Liver (tissue), 9 donors: ENCODE data around the gene FBXL4. TPM values are rescaled to one million over a fixed set of nuclear protein-coding genes. Genes with fewer than 3 reads are reported as not detected.

Source experiments
- DNase-seq: peaks from one replicate; pipeline ENCODE4 v3.0.0-alpha.2; 2017; ENCODE audit warnings: low spot score
- H3K27ac ChIP-seq, 2 donors: one replicate each; pipeline ENCODE4 v1.7.0; 2013; ENCODE audit warnings: inconsistent platforms in 2 of 2, low read length in 2 of 2, control low read depth in 1 of 2, low read depth in 1 of 2, mild to moderate bottlenecking in 1 of 2
- H3K27me3 ChIP-seq, 4 donors: one replicate each; pipeline versions ENCODE4 v1.6.1 to v1.7.0; 2013; ENCODE audit warnings: low read length in 3 of 4, inconsistent platforms in 1 of 4, mild to moderate bottlenecking in 1 of 4, moderate library complexity in 1 of 4; ENCODE audit not compliant: control insufficient read depth in 4 of 4, insufficient read depth in 4 of 4
- H3K36me3 ChIP-seq, 4 donors: one replicate each; pipeline versions ENCODE4 v1.6.1 to v1.7.0; 2013; ENCODE audit warnings: low read length in 3 of 4, mild to moderate bottlenecking in 3 of 4, low read depth in 1 of 4, moderate library complexity in 1 of 4; ENCODE audit not compliant: control insufficient read depth in 4 of 4, insufficient read depth in 3 of 4
- H3K4me1 ChIP-seq, 4 donors: one replicate each; pipeline versions ENCODE4 v1.6.1 to v1.7.0; 2013; ENCODE audit warnings: low read length in 3 of 4, mild to moderate bottlenecking in 3 of 4, moderate library complexity in 1 of 4; ENCODE audit not compliant: control insufficient read depth in 4 of 4, insufficient read depth in 4 of 4
- H3K4me3 ChIP-seq, 3 donors: one replicate each; pipeline versions ENCODE4 v1.6.1 to v1.7.0; 2013; ENCODE audit warnings: low read length in 3 of 3, control low read depth in 1 of 3, low read depth in 1 of 3, mild to moderate bottlenecking in 1 of 3
- H3K9ac ChIP-seq, 2 donors: one replicate each; pipeline ENCODE4 v1.7.0; 2013; ENCODE audit warnings: low read length in 2 of 2, mild to moderate bottlenecking in 2 of 2, moderate library complexity in 2 of 2, control low read depth in 1 of 2, low read depth in 1 of 2
- H3K9me3 ChIP-seq, 4 donors: one replicate each; pipeline versions ENCODE4 v1.6.1 to v1.7.0; 2013; ENCODE audit warnings: low read length in 3 of 4; ENCODE audit not compliant: control insufficient read depth in 4 of 4
- ATF3 ChIP-seq: IDR thresholded peaks from 2 replicates; pipeline ENCODE4 v1.6.1; 2016; ENCODE audit warnings: antibody characterized with exemption
- CTCF ChIP-seq: fragments of 150-350 bp; IDR thresholded peaks from 2 replicates; pipeline ENCODE4 v1.5.1; 2017; ENCODE audit warnings: improper control_type of control experiment, low read depth, low read length; ENCODE audit not compliant: missing input control
- EGR1 ChIP-seq, 2 donors: IDR thresholded peaks; 2 replicates each; pipeline ENCODE4 v1.6.1; 2016 to 2018; ENCODE audit warnings: antibody characterized with exemption in 2 of 2, low read depth in 2 of 2
- FOXA1 ChIP-seq: IDR thresholded peaks from 2 replicates; pipeline ENCODE4 v1.6.1; 2016; ENCODE audit warnings: antibody characterized with exemption
- FOXA2 ChIP-seq: IDR thresholded peaks from 2 replicates; pipeline ENCODE4 v1.6.1; 2016; ENCODE audit warnings: antibody characterized with exemption
- GABPA ChIP-seq, 2 donors: IDR thresholded peaks in 1 of 2; conservative IDR thresholded peaks in 1 of 2; 2 replicates each; pipeline ENCODE4 v1.6.1; 2016; ENCODE audit warnings: antibody characterized with exemption in 2 of 2, mild to moderate bottlenecking in 1 of 2, moderate library complexity in 1 of 2
- HNF4A ChIP-seq, 2 donors: conservative IDR thresholded peaks; 2 replicates each; pipeline ENCODE4 v1.6.1; 2016; ENCODE audit warnings: antibody characterized with exemption in 2 of 2, mild to moderate bottlenecking in 2 of 2
- HNF4G ChIP-seq: IDR thresholded peaks from 2 replicates; pipeline ENCODE4 v1.6.1; 2016; ENCODE audit warnings: antibody characterized with exemption
- JUND ChIP-seq, 2 donors: IDR thresholded peaks; 2 replicates each; pipeline ENCODE4 v1.6.1; 2016; ENCODE audit warnings: antibody characterized with exemption in 2 of 2
- MAX ChIP-seq: IDR thresholded peaks from 2 replicates; pipeline ENCODE4 v1.6.1; 2016; ENCODE audit warnings: antibody characterized with exemption
- RAD21 ChIP-seq, 2 donors: IDR thresholded peaks; 2 replicates each; pipeline ENCODE4 v1.6.1; 2016; ENCODE audit warnings: antibody characterized with exemption in 2 of 2, mild to moderate bottlenecking in 2 of 2
- REST ChIP-seq: IDR thresholded peaks from 2 replicates; pipeline ENCODE4 v1.6.1; 2016; ENCODE audit warnings: antibody characterized with exemption, mild to moderate bottlenecking
- RXRA ChIP-seq, 2 donors: IDR thresholded peaks; 2 replicates each; pipeline ENCODE4 v1.6.1; 2017 to 2018; ENCODE audit warnings: antibody characterized with exemption in 2 of 2, mild to moderate bottlenecking in 1 of 2
- SP1 ChIP-seq: IDR thresholded peaks from 2 replicates; pipeline ENCODE4 v1.6.1; 2018; ENCODE audit warnings: antibody characterized with exemption, mild to moderate bottlenecking
- TAF1 ChIP-seq: conservative IDR thresholded peaks from 2 replicates; pipeline ENCODE4 v1.6.1; 2016; ENCODE audit warnings: antibody characterized with exemption, mild to moderate bottlenecking
- YY1 ChIP-seq: IDR thresholded peaks from 2 replicates; pipeline ENCODE4 v1.6.1; 2016; ENCODE audit warnings: antibody characterized with exemption, mild to moderate bottlenecking
- ZBTB33 ChIP-seq: IDR thresholded peaks from 2 replicates; pipeline ENCODE4 v1.6.1; 2016; ENCODE audit warnings: antibody characterized with exemption
- WGBS: extraction: QIAGEN DNeasy Blood & Tissue Kit; methylation state at CpG from one replicate; pipeline ENCODE4 v1.1.7; 2013; 5-methylcytosine and 5-hydroxymethylcytosine counted together
- polyA plus RNA-seq, 2 donors: library from polyadenylated mRNA; stranded (reverse) in 1 of 2; unstranded in 1 of 2; fragments of 200-250 nt in 1 of 2; fragments of >200 nt in 1 of 2; fragmentation: Nextera tagmentation in 1 of 2; extraction: Ambion mirVana in 1 of 2; gene quantifications; one replicate each; pipeline versions ENCODE4 v1.2.1 to v1.2.3, GENCODE V29; 2013 to 2015
- total RNA-seq, 2 donors: library from RNA; depleted of rRNA; stranded (reverse); fragments of >200 nt; gene quantifications; one replicate each; pipeline ENCODE4 v1.2.3, GENCODE V29; 2014
- donor health status: healthy.
- donor health status: healthy.
- donor health status: healthy.
- donor health status: healthy.
- donor health status: healthy.

FBXL4 gene
- total and polyA plus RNA-seq, 4 donors, result 4.1 to 18.8 (median 14.0) TPM

- H3K4me1 ChIP-seq, result no peaks in the 10 kb centered on the region
- no peaks in the 10 kb centered on the region for H3K9me3 ChIP-seq
- H3K36me3 ChIP-seq, result peaks cover 2 to 5% (median 3%) of the 10 kb centered on the region in 4 donors
- WGBS, result 72% methylated on average over 2 of the region's 2 CpGs
- no peaks in the 10 kb centered on the region for H3K27me3 ChIP-seq
- no peak overlapping the region for H3K27ac ChIP-seq
- no peak overlapping the region for H3K9ac ChIP-seq
- DNase-seq, result no peak
- TF ChIP-seq HNF4A (conservative IDR thresholded peaks at IDR 0.05), result no peak
- TF ChIP-seq JUND (IDR thresholded peaks at IDR 0.05), result no peak
- no peak for TF ChIP-seq RXRA (IDR thresholded peaks at IDR 0.05)
- TF ChIP-seq FOXA1, result no peak
- H3K4me3 ChIP-seq, result no peak overlapping the region
These were observed 72.4 kb downstream of the FBXL4 start for GRCh38 chr6:98875375-98875774.

- Histone ChIP-seq H3K27me3 (no peaks in the 10 kb centered on the region), H3K36me3 (peaks cover 0 to 3% (median 1%) of the 10 kb centered on the region in 4 donors), H3K9me3 (no peaks in the 10 kb centered on the region), H3K9ac (no peak overlapping the region), H3K4me1 (no peaks in the 10 kb centered on the region), H3K27ac (no peak overlapping the region), H3K4me3 (no peak overlapping the region)
- no peak for DNase-seq
- 90% methylated on average over 3 of the region's 3 CpGs for WGBS
- no peak for TF ChIP-seq ZBTB33
- no peak for TF ChIP-seq ATF3
- no peak for TF ChIP-seq EGR1 (IDR thresholded peaks at IDR 0.05; ENCODE audit: low read depth in 2 of 2)
- no peak for TF ChIP-seq SP1
- TF ChIP-seq CTCF, result no peak
- TF ChIP-seq RAD21 (IDR thresholded peaks at IDR 0.05), result no peak
- TF ChIP-seq MAX, result no peak
- TF ChIP-seq GABPA (IDR thresholded peaks at IDR 0.05 in 1 of 2, conservative IDR thresholded peaks at IDR 0.05 in 1 of 2), result no peak
- no peak for TF ChIP-seq FOXA2
- TF ChIP-seq YY1, result no peak
- no peak for TF ChIP-seq HNF4G
- no peak for TF ChIP-seq HNF4A (conservative IDR thresholded peaks at IDR 0.05)
- TF ChIP-seq FOXA1, result no peak
These were observed 75.9 kb downstream of the FBXL4 start for GRCh38 chr6:98871821-98872220.

GRCh38 chr6:98871057-98871456 is 76.7 kb downstream of the FBXL4 start:
- peaks cover 0 to 4% (median 1%) of the 10 kb centered on the region in 4 donors for H3K36me3 ChIP-seq
- H3K9ac ChIP-seq, result no peak overlapping the region
- WGBS, result 20% methylated on average over 3 of the region's 3 CpGs
- TF ChIP-seq FOXA1 (no peak), FOXA2 (no peak), MAX (no peak), ATF3 (no peak), REST (no peak), JUND (IDR thresholded peaks at IDR 0.05) (no peak), TAF1 (no peak), RXRA (IDR thresholded peaks at IDR 0.05) (no peak), HNF4A (conservative IDR thresholded peaks at IDR 0.05) (no peak), ZBTB33 (no peak), SP1 (no peak), RAD21 (IDR thresholded peaks at IDR 0.05) (no peak)

More at GRCh38 chr6:98871057-98871456, 76.7 kb downstream of the FBXL4 start:
- H3K27ac ChIP-seq, result no peak overlapping the region
- H3K4me1 ChIP-seq, result no peaks in the 10 kb centered on the region
- no peak for DNase-seq
- H3K9me3 ChIP-seq, result no peaks in the 10 kb centered on the region
- H3K27me3 ChIP-seq, result no peaks in the 10 kb centered on the region
- H3K4me3 ChIP-seq, result no peak overlapping the region
